ENCODE measurements around the gene AGBL3.
"Not testable (repeated sequence)": the region's sequence is repeated elsewhere in the genome, so short reads cannot be mapped to it uniquely, and the experiment has no call there.

AGBL3 gene

GRCh38 chr7:135169141-135169963 is 183.0 kb downstream of the AGBL3 start:
- DNase-seq: peak; percentile 83

GRCh38 chr7:135169964-135170273 is 183.6 kb downstream of the AGBL3 start:
- DNase-seq: no peak

GRCh38 chr7:135170274-135170997 is 184.1 kb downstream of the AGBL3 start, which contains the start of gene CYREN:
Gene CYREN (minus strand): TSS chr7:135170707. CDS start chr7:135168922, 1,785 bp downstream.
- DNase-seq: peak; percentile 94

GRCh38 chr7:135170998-135171481 is 184.7 kb downstream of the AGBL3 start:
- DNase-seq: not testable (repeated sequence)

- DNase-seq: not testable (repeated sequence)
Observed at GRCh38 chr7:135171581-135172291, 185.4 kb downstream of the AGBL3 start.

- not testable (repeated sequence) for DNase-seq
Observed at GRCh38 chr7:135173916-135174315, 187.6 kb downstream of the AGBL3 start.

- no peak for DNase-seq
Observed at GRCh38 chr7:135174941-135175340, 188.6 kb downstream of the AGBL3 start.

GRCh38 chr7:135175931-135176330 is 189.6 kb downstream of the AGBL3 start:
- no peak for DNase-seq

- DNase-seq: no peak
Observed at GRCh38 chr7:135177028-135177696, 190.9 kb downstream of the AGBL3 start.

- DNase-seq: no peak
Observed at GRCh38 chr7:135178364-135178763, 192.1 kb downstream of the AGBL3 start.

GRCh38 chr7:135179321-135179925 is 193.1 kb downstream of the AGBL3 start:
- DNase-seq: no peak

- peak; percentile 18 for DNase-seq
Observed at GRCh38 chr7:135180122-135180521, 193.8 kb downstream of the AGBL3 start.

- no peak for DNase-seq
Observed at GRCh38 chr7:135181261-135181928, 195.1 kb downstream of the AGBL3 start.

GRCh38 chr7:135181929-135182678 is 195.8 kb downstream of the AGBL3 start:
- DNase-seq: no peak

- no peak for DNase-seq
Observed at GRCh38 chr7:135183478-135183877, 197.2 kb downstream of the AGBL3 start.

- no peak for DNase-seq
Observed at GRCh38 chr7:135184254-135184841, 198.0 kb downstream of the AGBL3 start.

All from activated CD4-positive, alpha-beta T cell treated with anti-CD3 and anti-CD28 coated beads, Interleukin-2, amount 50 U/mL, for 16 hours (primary cell).